Activated naive CD8-positive, alpha-beta T cell (primary cell): ENCODE measurements around the gene ATAD3B.
A peak's percentile ranks its signal among the peaks of the same experiment; 100 is the strongest.

Source experiments
- H3K27ac Mint-ChIP-seq: one replicate; pipeline ENCODE4 v1.8.0; 2021; ENCODE audit warnings: mixed read lengths
- H3K27me3 Mint-ChIP-seq: one replicate; pipeline ENCODE4 v1.8.0; 2021; ENCODE audit warnings: mixed read lengths
- H3K36me3 Mint-ChIP-seq: one replicate; pipeline ENCODE4 v1.8.0; 2021; ENCODE audit warnings: mixed read lengths
- H3K4me1 Mint-ChIP-seq: one replicate; pipeline ENCODE4 v1.8.0; 2021; ENCODE audit warnings: low read depth, mixed read lengths
- H3K4me3 Mint-ChIP-seq: one replicate; pipeline ENCODE4 v1.8.0; 2021; ENCODE audit warnings: mild to moderate bottlenecking, mixed read lengths
- H3K9me3 Mint-ChIP-seq: one replicate; pipeline ENCODE4 v1.8.0; 2021; ENCODE audit warnings: low read depth, mixed read lengths

ATAD3B gene

DNA sequence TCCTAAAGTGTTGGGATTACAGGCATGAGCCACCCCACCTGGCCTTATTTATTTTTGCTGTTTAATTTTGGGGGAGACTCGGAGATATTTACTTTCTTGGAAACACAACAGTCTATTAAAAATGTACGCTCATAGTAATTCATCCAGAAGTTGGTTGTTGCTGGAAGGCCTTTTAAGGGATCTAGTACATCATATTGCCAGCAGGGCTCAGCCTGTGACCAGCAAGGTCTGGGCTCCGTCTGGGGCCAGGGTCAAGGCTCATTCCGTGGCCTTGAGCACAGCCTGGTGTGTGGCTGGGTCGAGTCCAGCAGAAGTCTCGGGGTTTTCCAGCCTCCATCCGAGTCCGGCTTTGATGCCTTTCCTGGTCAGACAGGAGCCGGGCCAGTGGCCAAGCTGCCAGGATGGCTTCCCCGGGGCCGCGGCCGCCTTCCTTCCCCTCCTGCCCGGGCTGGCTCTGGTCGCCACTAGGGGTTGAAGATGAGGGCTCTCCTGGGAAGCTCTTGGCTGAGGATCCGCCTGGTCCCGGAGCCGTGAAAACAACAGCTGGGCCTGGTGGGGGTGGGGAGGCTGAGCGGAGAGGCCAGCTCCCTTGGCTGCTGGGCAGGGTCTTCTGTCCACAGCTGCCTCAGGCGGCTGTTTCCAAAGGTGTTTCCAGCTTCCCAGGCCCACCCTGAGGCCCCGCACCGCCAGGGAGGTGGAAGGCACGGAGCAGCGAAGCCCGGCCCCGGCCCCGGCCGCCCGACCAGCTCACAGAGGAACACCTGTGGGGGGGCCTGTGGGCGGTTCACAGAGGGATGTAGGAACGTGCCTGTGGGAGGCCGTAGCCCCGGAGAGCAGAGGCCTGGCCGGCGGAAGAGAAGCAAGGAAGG is 41.2 kb upstream of the ATAD3B start:
- Mint-ChIP-seq H3K27ac (no peak overlapping the region), H3K27me3 (peaks cover 3% of the 10 kb centered on the region), H3K4me1 (peaks cover 7% of the 10 kb centered on the region), H3K9me3 (no peaks in the 10 kb centered on the region), H3K4me3 (no peak overlapping the region), H3K36me3 (no peaks in the 10 kb centered on the region)

DNA sequence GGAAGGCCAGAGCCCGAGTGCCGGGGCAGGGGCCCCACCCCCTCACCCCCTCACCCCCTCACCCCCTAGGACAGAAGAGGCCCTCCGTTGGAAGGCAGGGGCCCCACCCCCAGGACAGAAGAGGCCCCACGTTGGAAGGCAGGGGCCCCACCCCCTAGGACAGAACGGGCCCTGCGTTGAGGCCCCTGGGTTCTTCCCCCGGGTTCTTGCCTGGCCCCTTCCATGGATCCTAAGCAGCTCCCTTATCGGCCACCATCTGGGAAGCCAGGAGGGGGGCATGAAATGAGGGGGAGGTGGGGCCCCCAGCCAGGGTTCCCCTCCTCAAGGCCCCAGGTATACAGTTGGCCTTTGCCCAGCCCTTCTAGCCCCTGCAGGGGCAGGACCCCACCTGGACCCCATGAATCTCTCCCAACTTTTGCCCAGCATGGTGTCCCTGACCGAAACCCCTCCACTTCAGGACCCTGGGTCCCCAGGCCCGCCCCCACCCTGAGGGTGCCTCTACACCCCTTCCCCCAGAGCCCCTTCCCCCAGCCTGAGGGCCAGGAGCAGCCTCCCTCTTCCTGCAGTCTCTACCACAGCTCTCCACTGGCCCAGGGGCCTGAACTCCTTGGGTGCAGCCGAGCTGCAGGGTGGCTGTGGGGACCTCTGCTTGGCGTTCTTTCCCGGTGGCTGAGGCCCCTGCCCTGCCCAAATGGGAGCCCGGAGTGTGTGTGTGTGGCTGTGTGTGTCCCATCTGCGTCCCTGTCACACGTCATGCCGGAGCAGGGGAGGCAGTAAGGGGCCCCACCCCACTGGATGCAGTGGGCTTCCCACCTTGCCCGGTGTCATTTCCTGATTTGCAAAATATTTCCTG is 40.3 kb upstream of the ATAD3B start:
- Mint-ChIP-seq H3K27me3 (peaks cover 3% of the 10 kb centered on the region), H3K9me3 (no peaks in the 10 kb centered on the region), H3K36me3 (no peaks in the 10 kb centered on the region), H3K4me1 (peaks cover 8% of the 10 kb centered on the region), H3K4me3 (no peak overlapping the region), H3K27ac (no peak overlapping the region)

DNA sequence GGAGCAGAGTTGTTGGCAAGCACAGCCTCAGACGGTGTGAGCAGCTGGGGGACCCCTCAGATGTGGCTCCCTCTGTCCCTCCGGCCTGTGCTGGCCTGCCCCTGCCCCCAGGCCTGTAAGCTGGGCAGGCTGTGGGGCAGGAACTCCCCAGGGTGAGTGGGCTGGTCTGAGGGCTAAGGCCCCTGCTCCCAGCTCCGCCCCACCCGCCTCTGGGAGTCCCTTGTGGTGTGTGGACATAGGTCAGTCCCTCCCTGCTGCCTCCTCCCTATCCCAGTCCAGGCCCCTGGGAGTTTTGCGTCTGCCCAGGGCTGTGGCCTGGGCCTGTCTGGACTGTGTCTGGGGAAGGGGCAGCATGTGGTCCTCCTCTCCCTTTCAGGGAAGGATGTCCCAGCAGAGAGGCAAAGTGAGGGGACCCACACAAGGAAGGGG is 39.7 kb upstream of the ATAD3B start:
- no peak overlapping the region for H3K27ac Mint-ChIP-seq
- H3K9me3 Mint-ChIP-seq = no peaks in the 10 kb centered on the region
- H3K27me3 Mint-ChIP-seq = peaks cover 3% of the 10 kb centered on the region
- no peak overlapping the region for H3K4me3 Mint-ChIP-seq
- peaks cover 11% of the 10 kb centered on the region for H3K4me1 Mint-ChIP-seq
- no peaks in the 10 kb centered on the region for H3K36me3 Mint-ChIP-seq

- no peak overlapping the region for H3K4me3 Mint-ChIP-seq
- no peak overlapping the region for H3K27ac Mint-ChIP-seq
- peaks cover 3% of the 10 kb centered on the region for H3K27me3 Mint-ChIP-seq
- H3K36me3 Mint-ChIP-seq = no peaks in the 10 kb centered on the region
- H3K9me3 Mint-ChIP-seq = no peaks in the 10 kb centered on the region
- H3K4me1 Mint-ChIP-seq = peaks cover 11% of the 10 kb centered on the region
Measured at GRCh38 chr1:1432274-1432950, 39.2 kb upstream of the ATAD3B start.

DNA sequence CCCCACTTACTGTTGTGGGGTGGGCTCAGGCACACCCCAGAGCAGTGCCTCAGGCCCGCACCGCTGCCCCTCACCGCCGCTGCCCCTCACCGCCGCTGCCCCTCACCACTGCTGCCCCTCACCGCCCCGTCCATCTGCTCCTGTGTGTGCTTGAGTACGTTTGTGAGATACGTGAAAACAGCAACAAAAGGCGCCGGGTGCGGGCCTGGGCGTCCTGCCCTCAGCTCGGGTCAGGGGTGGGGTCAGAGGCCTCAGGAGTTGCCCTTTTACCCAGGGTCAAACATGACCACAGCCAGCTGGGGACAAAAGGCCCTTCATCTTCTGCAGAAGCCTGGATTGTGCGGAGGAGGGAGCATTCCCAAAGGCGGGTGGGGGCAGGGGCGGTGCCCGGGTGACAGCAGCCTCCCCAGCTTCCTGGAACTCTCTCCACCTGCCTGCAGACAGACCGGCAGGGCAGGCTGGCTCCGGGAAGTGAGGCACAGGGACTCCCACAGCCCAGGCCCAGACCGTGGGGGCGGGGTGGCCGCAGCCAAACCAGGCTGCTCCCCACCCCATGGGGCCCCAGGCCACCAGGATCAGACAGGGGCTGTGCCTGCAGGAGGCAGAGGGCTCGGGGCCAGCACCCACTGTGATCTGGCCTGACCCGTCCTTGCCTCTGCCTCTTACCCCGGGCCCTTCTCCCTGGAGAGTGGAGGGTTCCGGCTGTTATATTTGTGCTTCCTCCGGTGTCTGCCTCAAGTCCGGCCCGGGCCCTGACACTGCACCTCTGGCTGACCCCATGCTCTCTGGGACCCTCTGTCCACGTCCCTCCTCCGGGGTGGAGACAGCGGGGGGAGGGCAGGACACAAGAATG is 38.4 kb upstream of the ATAD3B start:
- Mint-ChIP-seq H3K9me3 (no peaks in the 10 kb centered on the region), H3K27me3 (peaks cover 3% of the 10 kb centered on the region), H3K4me3 (no peak overlapping the region), H3K27ac (no peak overlapping the region), H3K4me1 (peaks cover 11% of the 10 kb centered on the region), H3K36me3 (no peaks in the 10 kb centered on the region)

- no peak overlapping the region for H3K4me3 Mint-ChIP-seq
- H3K4me1 Mint-ChIP-seq = peaks cover 8% of the 10 kb centered on the region
- no peak overlapping the region for H3K27ac Mint-ChIP-seq
Measured at GRCh38 chr1:1433804-1434130, 37.8 kb upstream of the ATAD3B start.

GRCh38 chr1:1434131-1434823 is 37.3 kb upstream of the ATAD3B start:
- no peaks in the 10 kb centered on the region for H3K36me3 Mint-ChIP-seq
- no peak overlapping the region for H3K4me3 Mint-ChIP-seq
- peaks cover 8% of the 10 kb centered on the region for H3K4me1 Mint-ChIP-seq
- H3K9me3 Mint-ChIP-seq = no peaks in the 10 kb centered on the region
- no peak overlapping the region for H3K27ac Mint-ChIP-seq
- H3K27me3 Mint-ChIP-seq = no peaks in the 10 kb centered on the region

More at GRCh38 chr1:1433804-1434130, 37.8 kb upstream of the ATAD3B start:
- Mint-ChIP-seq H3K9me3 (no peaks in the 10 kb centered on the region), H3K27me3 (no peaks in the 10 kb centered on the region), H3K36me3 (no peaks in the 10 kb centered on the region)

DNA sequence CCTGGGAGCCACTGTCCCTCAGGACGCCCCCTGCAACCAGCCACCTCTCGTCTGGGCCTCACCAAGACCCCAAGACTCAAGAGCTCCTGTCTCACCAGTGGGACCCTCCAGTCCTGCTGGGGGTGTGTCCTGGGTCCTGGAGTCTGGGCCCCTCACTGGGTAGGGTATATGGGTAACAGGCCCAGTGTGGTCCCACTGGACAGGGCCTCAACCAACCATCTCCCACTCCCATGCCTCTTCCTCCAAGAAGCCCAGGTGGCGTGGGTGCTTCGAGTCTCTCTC is 36.8 kb upstream of the ATAD3B start:
- Mint-ChIP-seq H3K36me3 (no peaks in the 10 kb centered on the region), H3K9me3 (no peaks in the 10 kb centered on the region), H3K4me1 (peaks cover 8% of the 10 kb centered on the region), H3K4me3 (peak overlapping the region; percentile 54), H3K27me3 (no peaks in the 10 kb centered on the region), H3K27ac (no peak overlapping the region)

DNA sequence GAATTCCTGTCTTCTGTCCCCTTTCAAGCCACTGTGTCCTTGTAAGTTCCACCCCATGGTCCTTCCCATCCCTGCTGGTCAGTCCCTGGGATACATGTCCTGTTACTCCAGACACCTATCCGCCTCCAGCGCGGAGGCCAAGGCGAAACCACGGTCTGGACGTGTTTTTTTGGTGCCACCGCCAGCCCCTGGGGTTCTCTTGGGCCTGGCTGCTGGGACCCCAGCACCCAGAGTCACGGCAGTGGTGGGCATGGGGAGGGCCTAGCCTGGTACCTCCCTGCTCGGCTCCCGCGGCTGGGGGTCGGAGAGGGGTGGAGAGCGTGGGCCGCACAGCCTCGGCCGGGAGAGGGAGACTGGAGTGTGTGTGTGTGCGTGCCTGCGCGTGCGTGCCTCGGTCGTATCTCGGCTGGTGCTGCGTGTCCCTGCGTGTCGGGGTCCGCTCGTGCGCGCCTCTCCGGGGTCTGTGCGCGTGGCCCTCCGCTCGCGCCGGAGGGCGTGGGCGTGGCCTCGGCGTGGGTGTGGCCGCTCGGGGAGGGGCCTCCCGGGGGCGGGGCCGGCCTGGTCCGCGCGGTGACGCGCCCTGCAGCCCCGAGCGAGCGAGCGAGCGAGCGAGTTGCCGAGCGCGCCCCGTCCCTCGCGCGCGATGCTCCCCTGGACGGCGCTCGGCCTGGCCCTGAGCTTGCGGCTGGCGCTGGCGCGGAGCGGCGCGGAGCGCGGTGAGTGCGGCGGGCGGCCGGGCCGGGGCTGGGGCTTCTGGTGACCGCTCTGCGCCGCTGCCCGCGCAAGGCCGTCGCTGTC is 36.3 kb upstream of the ATAD3B start, which contains the start of gene VWA1:
Gene VWA1 (plus strand): TSS at position 585 of the 798 bp plus-strand sequence. CDS start 59 bp downstream, at position 644.
- Mint-ChIP-seq H3K36me3 (no peaks in the 10 kb centered on the region), H3K4me1 (peaks cover 8% of the 10 kb centered on the region), H3K27ac (no peak within 1 kb of the TSS), H3K4me3 (peak within 1 kb of the TSS; percentile 67), H3K27me3 (no peaks in the 10 kb centered on the region), H3K9me3 (no peaks in the 10 kb centered on the region)

- Mint-ChIP-seq H3K36me3 (no peaks in the 10 kb centered on the region), H3K4me1 (peaks cover 11% of the 10 kb centered on the region), H3K27me3 (no peaks in the 10 kb centered on the region), H3K27ac (no peak overlapping the region), H3K9me3 (no peaks in the 10 kb centered on the region), H3K4me3 (peak overlapping the region; percentile 67)
Measured at GRCh38 chr1:1435911-1436629, 35.5 kb upstream of the ATAD3B start.

DNA sequence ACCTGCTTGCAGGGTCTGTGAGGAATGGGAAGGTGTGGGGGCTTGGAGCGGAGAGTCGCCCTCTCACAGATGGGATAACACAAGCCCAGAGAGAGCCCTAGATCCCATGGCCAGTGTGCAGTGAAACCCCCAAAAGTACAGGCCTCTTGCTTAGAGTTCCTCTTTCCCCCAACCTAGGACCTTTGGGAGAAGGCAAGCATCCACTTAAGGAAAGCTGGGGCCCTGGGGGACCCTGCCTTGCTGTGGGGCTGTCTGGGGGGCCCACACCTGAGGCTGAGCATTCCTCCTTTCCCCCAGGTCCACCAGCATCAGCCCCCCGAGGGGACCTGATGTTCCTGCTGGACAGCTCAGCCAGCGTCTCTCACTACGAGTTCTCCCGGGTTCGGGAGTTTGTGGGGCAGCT is 34.9 kb upstream of the ATAD3B start:
- Mint-ChIP-seq H3K9me3 (no peaks in the 10 kb centered on the region), H3K4me3 (peak overlapping the region; percentile 67), H3K27me3 (no peaks in the 10 kb centered on the region), H3K36me3 (no peaks in the 10 kb centered on the region), H3K27ac (no peak overlapping the region), H3K4me1 (peaks cover 11% of the 10 kb centered on the region)

GRCh38 chr1:1437033-1437903 is 34.3 kb upstream of the ATAD3B start:
- no peak overlapping the region for H3K4me3 Mint-ChIP-seq
- no peaks in the 10 kb centered on the region for H3K27me3 Mint-ChIP-seq
- no peak overlapping the region for H3K27ac Mint-ChIP-seq
- no peaks in the 10 kb centered on the region for H3K9me3 Mint-ChIP-seq
- H3K36me3 Mint-ChIP-seq = no peaks in the 10 kb centered on the region
- H3K4me1 Mint-ChIP-seq = peaks cover 11% of the 10 kb centered on the region
